ENCODE data around the gene KCNF1. TPM values are rescaled to one million over a fixed set of nuclear protein-coding genes. Genes with fewer than 3 reads are reported as not detected.

The KCNF1 gene
- polyA plus RNA-seq, 1 donor from 2014 or later, result 11.4 TPM

GRCh38 chr2:10864251-10864650, 47.5 kb upstream of the KCNF1 start:
- Histone ChIP-seq H3K9me3 (ENCODE audit: low read length) (no peaks in the 10 kb centered on the region), H3K4me3 (ENCODE audit: low read length) (no peak overlapping the region), H4K20me1 (ENCODE audit: insufficient read depth) (no peaks in the 10 kb centered on the region), H2AFZ (ENCODE audit: low read depth, low read length) (no peak overlapping the region), H3K9ac (ENCODE audit: low read length) (no peak overlapping the region), H3K9me2 (ENCODE audit: insufficient read depth, low read length) (no peaks in the 10 kb centered on the region), H3K27ac (ENCODE audit: low read length) (no peak overlapping the region), H3K36me3 (ENCODE audit: insufficient read depth, low read length) (no peaks in the 10 kb centered on the region), H3F3A (ENCODE audit: insufficient read depth, low read length, poor library complexity, severe bottlenecking) (no peaks in the 10 kb centered on the region), H3K27me3 (ENCODE audit: insufficient read depth, low read depth, low read length) (no peaks in the 10 kb centered on the region), H3K79me2 (replicated peaks; ENCODE audit: insufficient read depth, low read length) (no peaks in the 10 kb centered on the region), H3K4me2 (ENCODE audit: low read length) (no peak overlapping the region)
- TF ChIP-seq TAF1 (IDR thresholded peaks at IDR 0.05; ENCODE audit: low read depth) (no peak), REST (IDR thresholded peaks at IDR 0.05; ENCODE audit: borderline replicate concordance) (no peak), RAD21 (conservative IDR thresholded peaks at IDR 0.05) (no peak)

GRCh38 chr2:10864861-10865636, 46.7 kb upstream of the KCNF1 start:
- H3K9me2 ChIP-seq (ENCODE audit: insufficient read depth, low read length), result no peaks in the 10 kb centered on the region
- no peaks in the 10 kb centered on the region for H3K9me3 ChIP-seq (ENCODE audit: low read length)
- H3K4me3 ChIP-seq (ENCODE audit: low read length), result no peak overlapping the region
- no peak overlapping the region for H2AFZ ChIP-seq (ENCODE audit: low read depth, low read length)
- H3K27me3 ChIP-seq (ENCODE audit: insufficient read depth, low read depth, low read length), result no peaks in the 10 kb centered on the region
- H3K36me3 ChIP-seq (ENCODE audit: insufficient read depth, low read length), result no peaks in the 10 kb centered on the region
- no peaks in the 10 kb centered on the region for H3F3A ChIP-seq (ENCODE audit: insufficient read depth, low read length, poor library complexity, severe bottlenecking)
- no peak for TF ChIP-seq RAD21 (conservative IDR thresholded peaks at IDR 0.05)
- no peak overlapping the region for H3K4me2 ChIP-seq (ENCODE audit: low read length)
- H3K9ac ChIP-seq (ENCODE audit: low read length), result no peak overlapping the region
- no peak overlapping the region for H3K27ac ChIP-seq (ENCODE audit: low read length)
- no peaks in the 10 kb centered on the region for H4K20me1 ChIP-seq (ENCODE audit: insufficient read depth)
- H3K79me2 ChIP-seq (replicated peaks; ENCODE audit: insufficient read depth, low read length), result no peaks in the 10 kb centered on the region

- no peak for TF ChIP-seq EP300 (conservative IDR thresholded peaks at IDR 0.05; ENCODE audit: poor library complexity, severe bottlenecking)
- TF ChIP-seq REST (IDR thresholded peaks at IDR 0.05; ENCODE audit: borderline replicate concordance), result no peak
- no peak for TF ChIP-seq SMC3 (conservative IDR thresholded peaks at IDR 0.05; ENCODE audit: poor library complexity)
- no peak for TF ChIP-seq RAD21 (conservative IDR thresholded peaks at IDR 0.05)
- TF ChIP-seq MXI1 (conservative IDR thresholded peaks at IDR 0.05; ENCODE audit: poor library complexity, severe bottlenecking), result no peak
- H3K4me2 ChIP-seq (ENCODE audit: low read length), result no peak overlapping the region
- no peaks in the 10 kb centered on the region for H3K79me2 ChIP-seq (replicated peaks; ENCODE audit: insufficient read depth, low read length)
Observed at GRCh38 chr2:10865841-10866240, 45.9 kb upstream of the KCNF1 start.

More at GRCh38 chr2:10865841-10866240, 45.9 kb upstream of the KCNF1 start:
- Histone ChIP-seq H3K36me3 (ENCODE audit: insufficient read depth, low read length) (no peaks in the 10 kb centered on the region), H3K27me3 (ENCODE audit: insufficient read depth, low read depth, low read length) (no peaks in the 10 kb centered on the region), H3K9me3 (ENCODE audit: low read length) (no peaks in the 10 kb centered on the region), H3K4me3 (ENCODE audit: low read length) (no peak overlapping the region), H4K20me1 (ENCODE audit: insufficient read depth) (no peaks in the 10 kb centered on the region), H2AFZ (ENCODE audit: low read depth, low read length) (no peak overlapping the region), H3K27ac (ENCODE audit: low read length) (no peak overlapping the region), H3K9me2 (ENCODE audit: insufficient read depth, low read length) (no peaks in the 10 kb centered on the region), H3K9ac (ENCODE audit: low read length) (no peak overlapping the region), H3F3A (ENCODE audit: insufficient read depth, low read length, poor library complexity, severe bottlenecking) (no peaks in the 10 kb centered on the region)
